Stimulated activated CD4-positive, alpha-beta T cell treated with anti-CD3 and anti-CD28 coated beads, Interleukin-4, amount 100 ng/mL, for 1 hour (primary cell): ENCODE measurements around the gene APOLD1.
"Not testable (repeated sequence)": the region's sequence is repeated elsewhere in the genome, so short reads cannot be mapped to it uniquely, and the experiment has no call there.

Experiments used
- DNase-seq: peaks from one replicate; pipeline ENCODE4 v3.0.0-alpha.2; 2020

Gene APOLD1

DNA sequence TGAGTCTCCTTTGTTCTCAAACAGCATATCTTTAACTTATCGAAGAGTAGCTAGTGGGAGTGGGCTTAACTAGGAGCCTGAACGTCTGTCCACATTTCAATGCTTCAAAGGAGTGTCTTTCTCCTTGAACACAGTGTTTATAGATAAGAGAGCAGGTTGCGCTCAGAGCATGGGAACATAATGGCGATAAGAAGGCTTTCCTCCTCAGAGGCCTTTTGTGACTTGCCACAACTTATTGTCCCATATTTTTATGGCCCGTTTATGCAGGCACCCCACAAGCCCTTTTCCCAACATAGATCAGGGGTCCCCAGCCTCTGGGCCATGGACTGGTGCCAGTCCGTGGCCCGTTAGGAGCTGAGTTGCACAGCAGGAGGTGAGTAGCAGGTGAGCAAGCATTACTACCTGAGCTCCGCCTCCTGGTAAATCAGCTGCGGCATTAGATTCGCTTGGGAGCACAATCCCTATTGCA, 25.1 kb downstream of the APOLD1 start:
- DNase-seq, result no peak

DNA sequence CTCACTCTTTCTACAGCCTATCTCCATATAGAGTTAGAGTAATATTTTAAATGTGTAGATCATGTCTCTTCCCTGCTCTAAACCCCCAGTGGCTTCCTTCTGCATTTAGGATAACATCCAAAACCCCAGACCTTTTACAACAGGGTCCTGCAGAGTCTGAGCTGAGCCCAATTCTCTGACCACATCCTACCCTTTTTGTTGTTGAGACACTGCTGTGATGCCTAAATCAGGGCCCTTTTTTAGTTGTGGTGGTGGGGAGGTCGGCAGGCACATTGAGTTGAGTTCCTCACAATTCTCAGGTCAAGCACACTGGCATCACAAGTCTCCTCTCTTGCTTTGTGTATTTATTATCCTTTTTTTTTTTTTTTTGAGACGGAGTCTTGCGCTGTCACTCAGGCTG, 25.9 kb downstream of the APOLD1 start:
- no peak for DNase-seq

DNA sequence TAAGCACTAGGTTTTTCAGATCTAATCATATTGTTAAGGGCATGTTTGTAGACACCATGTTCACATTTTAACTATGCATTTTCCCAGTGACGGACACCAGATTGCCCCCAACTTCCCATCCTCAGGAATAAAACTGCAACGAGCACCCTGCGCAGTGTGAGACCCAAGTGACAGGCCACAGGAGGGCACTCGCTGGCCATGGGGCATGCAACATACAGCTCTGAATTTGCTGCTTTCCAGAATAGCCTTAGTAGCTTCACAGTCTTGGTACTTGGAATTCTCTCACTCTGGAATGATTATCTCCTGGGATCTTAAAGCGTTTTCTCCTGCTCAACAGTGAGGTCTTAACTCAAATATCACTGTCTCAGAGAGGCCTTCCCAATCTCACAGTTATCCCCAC, 26.7 kb downstream of the APOLD1 start:
- no peak for DNase-seq

DNA sequence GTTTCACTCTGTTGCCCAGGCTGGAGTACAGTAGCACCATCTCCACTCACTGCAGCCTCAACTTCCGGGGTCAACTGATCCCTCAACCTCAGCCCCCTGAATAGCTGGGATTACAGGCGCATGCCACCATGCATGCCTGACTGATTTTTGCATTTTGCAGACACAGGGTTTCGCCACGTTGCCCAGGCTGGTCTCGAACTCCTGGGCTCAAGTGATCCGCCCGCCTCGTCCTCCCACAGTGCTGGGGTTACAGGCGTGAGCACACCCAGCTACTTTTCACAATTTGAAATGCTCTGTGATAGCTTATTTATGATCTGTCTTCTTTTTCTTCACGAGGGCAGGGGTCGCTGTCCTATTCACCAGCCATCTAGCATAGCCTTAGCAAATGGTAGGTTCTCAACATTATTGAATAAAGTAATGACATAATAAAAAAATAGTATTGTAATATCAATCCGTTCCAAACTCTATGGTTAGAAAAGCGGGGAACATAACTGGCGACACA, 27.2 kb downstream of the APOLD1 start:
- DNase-seq, result no peak

DNA sequence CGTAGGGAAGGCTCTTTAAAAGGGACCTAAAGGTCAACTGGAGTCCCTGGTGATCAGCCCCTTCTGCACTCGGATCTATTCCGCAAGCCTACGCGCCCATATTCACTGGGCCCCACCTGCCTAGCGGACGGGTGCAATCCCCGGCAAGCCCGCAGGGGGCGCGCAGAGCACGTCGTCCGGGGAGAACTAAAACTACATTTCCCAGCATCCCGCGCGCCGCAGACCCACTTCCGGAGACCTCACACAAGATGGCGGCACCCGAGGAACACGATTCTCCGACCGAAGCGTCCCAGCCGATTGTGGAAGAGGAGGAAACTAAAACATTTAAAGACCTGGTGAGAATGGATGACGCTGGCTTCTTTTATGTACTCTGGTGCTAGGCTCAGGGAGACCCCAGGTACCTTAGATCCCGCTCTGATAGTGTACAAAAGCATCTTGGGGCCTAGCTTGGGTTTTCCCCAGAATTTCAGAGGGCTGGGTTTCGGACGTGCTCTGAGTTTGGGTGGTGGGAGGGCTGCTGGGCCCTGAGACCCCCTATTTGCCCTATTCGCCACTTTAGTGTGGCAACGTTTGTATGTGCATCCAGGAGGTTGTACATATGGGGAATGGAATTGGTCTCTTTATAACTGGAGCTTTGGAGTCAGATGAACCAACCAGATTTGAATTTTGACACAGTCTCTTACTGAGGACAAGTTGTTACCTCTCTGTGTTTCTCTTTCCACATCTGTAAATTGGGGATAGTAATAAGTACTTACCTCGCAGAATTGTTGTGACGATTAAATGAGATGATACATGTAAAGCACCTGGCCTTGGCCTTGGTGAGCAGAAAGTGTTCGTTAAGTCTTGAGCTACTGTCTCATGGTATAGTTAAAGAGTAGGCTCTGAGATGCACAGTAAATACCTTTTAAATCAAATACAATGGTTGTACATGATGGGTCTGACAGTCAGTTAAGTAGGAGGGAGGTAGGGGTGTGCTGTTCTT, 28.0 kb downstream of the APOLD1 start, which contains the start of gene DDX47:
Gene DDX47, plus strand, starts transcription at position 227 of the 982 bp plus-strand sequence. Its CDS starts 22 bp downstream, at position 249.
- DNase-seq, result peak; percentile 99

DNA sequence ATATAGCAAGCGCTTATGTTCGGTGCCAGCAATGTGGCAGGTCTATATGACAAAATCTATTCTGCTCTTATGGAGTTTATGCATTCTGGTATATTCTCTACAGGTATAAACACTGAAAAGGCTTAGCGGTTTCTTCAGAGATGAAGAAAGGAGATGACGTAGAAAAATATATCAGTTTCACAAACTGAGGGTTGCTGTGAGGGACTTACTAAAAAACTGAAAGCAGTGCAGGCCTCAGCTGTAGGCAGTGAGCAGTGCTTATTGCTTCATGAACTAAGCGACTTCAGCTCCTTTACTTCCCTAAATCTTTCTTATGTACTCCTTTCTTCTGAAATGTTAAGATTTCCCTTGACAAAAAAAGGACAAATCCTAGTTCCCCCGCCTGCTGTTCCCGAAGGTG, 32.2 kb downstream of the APOLD1 start:
- DNase-seq, result no peak

DNA sequence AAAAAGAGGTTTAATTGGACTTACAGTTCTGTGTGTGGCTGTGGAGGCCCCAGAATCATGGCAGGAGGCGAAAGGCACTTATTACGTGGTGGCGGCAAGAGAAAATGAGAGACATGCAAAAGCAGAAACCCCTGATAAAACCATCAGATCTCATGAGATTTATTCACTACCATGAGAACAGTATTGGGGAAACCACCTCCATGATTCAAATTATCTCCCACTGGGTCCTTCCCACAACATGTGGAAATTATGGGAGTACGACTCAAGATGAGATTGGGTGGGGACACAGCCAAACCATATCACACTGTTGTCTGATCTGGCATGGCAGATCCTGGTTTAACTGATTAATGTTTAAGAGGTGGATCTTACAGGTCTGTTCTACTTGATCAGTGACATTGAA, 33.2 kb downstream of the APOLD1 start:
- DNase-seq, result no peak

DNA sequence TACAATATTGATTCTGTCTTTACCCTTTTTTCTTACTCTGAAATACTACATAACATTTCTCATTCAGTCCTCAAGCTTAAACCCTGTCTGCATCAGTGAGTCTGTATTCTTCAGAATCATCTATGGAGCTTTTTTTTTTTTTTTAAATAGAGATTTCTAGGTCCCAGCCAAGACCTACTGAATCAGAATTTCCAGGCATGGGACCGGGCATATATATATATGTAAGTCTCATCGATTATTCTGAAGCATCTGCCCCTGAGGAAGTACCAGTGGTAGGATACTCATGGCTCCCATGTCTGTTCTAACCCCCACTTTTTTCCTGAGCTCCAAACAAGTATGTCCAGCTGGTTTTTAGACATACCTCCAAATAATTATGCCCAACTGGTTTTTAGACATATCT, 33.8 kb downstream of the APOLD1 start:
- no peak for DNase-seq

DNA sequence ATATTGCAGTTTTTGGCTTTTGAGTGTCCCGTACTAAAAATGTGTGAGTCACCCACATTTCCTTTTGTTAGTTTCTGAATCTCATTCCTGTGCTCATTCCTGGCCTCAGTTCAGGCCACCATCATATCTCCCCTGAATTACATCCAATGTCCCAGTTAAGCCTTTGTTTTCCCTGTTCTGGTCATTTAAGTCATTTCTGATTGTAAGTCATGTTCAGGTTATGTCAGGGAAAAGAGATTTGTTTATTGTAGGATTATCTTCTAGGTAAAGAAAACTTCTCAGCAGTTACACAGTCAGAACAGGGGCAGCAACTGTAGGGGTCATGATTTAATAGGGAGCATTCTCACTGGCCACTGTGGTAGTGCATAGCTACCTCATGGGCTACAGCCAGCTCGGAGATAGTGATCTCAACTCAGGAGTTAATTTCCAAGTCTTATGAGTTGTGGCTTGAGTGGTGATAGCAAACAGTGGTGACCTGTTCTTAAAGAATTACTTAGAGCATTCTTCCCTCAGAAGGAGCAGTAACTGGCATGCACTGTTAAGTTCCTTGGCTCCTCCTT, 34.4 kb downstream of the APOLD1 start:
- no peak for DNase-seq

DNA sequence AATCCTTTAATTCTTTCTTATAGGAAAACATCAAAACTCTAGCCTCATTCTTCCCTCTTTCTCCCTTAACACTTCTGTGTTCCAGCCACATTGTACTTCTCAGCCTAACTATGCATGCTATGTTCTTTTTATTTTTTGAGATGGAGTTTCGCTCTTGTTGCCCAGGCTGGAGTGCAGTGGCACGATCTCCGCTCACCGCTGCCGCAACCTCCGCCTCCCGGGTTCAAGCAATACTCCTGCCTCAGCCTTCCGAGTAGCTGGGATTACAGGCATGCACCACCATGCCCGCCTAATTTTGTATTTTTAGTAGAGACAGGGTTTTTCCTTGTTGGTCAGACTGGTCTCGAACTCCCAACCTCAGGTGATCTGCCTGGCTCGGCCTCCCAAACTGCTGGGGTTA, 34.9 kb downstream of the APOLD1 start:
- DNase-seq, result not testable (repeated sequence)

DNA sequence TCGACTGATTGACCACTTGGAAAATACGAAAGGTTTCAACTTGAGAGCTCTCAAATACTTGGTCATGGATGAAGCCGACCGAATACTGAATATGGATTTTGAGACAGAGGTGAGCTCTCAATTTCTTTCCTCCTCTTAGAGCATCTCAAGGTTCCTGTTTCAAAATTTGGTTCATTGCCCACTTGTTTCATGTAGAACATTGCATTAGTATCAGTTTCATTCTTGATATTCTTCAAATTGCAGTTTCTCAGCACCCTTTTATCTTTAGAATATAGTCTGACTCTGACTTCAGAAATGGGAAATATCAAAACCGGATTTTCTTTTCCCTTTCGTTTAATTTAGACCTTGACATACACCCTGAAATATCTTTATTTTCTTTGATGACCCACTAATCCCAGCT, 36.5 kb downstream of the APOLD1 start:
- no peak for DNase-seq

DNA sequence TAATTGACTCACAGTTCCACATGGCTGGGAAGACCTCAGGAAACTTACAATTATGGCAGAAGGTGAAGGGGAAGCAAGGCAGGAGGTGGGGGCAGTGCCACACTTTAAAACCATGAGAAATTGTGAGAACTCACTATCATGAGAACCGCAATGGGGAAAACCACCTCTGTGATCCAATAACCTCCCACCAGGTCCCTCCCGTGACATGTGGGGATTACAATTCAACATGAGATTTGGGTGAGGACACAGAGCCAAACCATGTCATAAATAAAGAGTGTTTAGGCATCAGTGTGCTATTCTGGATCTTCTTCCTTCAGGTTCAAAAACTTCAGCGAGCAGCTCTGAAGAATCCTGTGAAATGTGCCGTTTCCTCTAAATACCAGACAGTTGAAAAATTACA, 37.4 kb downstream of the APOLD1 start:
- no peak for DNase-seq

DNA sequence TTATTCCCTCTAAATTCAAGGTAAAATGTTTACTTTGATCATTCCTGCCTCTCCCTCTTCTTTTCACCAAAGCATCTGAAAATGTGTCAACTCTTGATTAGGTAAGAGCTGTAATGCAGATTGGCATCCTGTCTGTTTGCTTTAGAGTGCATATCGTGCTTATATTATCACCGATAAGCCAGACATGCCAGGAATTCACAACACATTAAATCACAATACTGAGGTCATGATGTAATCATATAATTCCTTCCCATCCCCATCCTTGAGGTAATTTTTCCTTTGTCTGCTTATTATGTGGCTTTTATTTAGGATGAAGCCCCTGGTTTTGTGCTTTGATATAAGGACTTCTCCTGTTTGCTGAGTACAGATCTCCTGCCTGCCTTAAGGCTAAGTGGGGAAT, 37.8 kb downstream of the APOLD1 start:
- no peak for DNase-seq

DNA sequence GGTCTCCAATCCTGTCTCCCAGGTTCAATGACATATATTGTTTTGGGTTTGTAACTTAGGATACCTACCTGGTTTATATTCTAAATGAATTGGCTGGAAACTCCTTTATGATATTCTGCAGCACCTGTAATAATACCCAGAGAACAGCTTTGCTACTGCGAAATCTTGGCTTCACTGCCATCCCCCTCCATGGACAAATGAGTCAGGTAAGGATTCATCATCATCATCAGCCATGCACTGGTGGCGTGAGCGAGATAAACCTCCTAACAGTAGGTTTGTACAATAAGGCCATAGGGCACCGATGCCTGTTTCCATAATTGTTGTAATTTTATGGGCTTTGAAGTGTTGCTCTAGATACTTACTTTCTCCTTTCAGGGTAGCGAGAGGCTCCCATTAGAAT, 38.4 kb downstream of the APOLD1 start:
- no peak for DNase-seq

DNA sequence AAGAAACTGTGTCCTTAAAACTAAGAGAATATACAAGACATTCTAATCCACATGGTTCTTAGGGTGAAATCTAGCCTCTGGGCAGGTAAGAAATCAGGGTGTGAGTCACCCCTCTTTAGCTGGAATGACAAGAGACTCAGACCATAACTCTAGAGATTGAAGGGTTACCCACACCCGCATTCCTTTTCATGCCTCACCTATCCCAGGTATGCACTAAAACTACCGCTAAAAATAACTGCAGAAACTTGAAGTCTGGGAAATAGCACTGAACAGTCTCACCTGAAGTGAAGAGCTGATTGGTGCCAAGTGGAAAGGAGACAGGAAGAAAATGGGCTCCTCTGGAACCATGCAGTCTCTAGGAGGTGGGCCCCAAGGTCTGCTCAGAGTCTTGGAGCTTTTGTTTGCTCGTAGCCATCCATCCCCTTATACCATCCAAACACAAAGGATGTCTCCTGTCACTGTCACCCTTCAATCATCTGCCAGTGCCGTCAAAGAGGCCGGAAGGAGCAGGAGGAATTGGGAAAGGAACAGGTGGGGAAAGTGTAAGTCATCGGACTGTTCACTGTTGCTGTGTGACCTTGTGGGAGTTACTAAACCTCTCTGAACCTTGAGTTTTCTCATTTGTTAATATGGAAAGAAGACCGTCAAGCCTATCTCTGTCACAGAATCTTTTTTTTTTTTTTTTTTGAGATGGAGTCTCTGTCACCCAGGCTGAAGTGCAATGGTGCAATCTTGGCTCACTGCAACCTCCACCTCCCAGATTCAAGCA, 50.1 kb downstream of the APOLD1 start:
- DNase-seq, result no peak

DNA sequence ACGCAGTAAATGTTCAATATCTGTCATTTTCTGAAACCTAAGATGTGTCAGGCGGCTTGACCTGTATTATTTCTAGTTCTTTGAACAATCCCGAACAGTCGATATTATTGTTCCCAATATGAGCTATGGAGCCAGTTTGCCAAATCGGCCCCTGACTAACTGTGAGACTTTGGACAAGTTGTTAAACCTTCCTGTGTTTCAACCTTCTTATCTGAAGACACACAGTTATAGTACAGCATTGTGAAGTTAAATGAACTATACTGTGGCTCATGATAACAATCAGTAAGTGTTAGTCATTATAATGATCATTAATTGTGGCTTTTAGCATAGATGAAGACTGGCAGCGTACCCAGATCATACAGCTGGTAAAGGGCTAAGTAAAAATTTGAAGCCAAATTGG, 51.1 kb downstream of the APOLD1 start:
- no peak for DNase-seq

DNA sequence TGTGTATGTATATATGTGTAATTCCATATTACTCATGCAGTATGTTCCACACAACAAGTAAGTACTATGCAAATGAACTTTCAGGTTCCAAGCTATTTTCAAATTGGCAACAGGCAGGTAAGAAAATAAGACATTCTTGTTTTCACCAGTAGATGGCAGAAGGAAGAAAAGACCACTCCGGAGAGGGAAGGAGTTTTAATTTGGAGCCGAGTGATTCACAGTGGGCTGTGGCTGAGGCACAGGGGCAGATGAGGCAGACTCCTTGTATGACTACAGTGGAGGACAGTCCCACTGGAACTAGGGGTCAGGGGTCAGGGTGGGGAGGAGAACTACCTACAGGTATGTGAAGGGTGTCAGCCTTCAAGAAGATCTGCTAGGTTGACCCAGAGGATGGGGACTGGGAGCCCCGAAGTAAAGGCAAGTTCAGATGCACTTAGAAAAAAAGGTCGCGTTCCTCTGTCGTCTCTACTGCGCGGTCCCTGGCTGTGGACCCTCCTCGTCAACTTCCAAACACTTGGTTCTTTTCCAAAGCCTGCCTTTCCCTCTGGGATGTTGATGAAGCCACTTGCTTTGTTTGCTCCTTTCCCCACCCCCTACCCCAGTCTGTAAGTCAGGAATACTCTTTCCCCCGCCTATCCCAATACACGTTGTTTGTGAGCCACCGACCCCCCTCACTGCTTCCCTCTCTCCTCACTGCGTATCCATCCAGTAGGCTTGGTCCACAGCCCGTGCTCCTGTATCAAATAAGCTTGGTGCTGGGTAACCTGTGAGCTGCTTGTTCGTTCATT, 51.8 kb downstream of the APOLD1 start:
- peak; percentile 41 for DNase-seq

DNA sequence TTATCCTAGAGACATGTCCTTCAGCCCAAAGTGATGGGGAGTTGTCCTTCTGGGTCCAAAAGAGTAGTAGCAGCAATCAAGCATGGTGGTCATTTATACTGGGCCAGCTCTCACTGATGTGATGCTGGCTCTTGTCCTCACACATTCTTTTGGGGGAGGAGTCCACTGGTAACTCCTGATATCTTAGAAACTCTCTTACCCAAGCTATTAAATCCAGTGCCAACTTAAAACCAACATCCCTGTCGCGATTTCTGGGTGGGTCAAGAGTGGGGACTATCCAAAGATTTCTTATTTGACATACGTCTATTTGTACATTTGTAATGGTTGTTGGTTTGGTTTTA, 52.3 kb downstream of the APOLD1 start:
- no peak for DNase-seq

DNA sequence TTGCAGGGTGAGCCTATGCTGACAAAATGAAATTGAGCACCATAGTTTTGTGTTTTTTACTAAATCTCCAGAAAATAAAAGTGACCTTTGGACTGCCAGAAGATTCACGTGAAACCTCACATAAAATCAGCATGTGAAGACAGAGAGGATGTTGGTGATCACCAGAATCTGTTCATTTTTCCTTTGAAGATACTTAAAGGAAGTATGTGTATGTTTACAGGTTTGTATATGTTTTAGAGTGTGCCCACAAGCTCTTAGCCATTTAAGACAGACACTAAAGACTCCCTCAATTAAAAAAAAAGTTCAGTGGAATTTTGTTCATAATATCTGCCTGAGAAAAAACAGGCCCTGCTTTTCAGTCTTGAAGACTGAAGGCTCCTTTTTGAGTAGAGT, 53.5 kb downstream of the APOLD1 start:
- no peak for DNase-seq

DNA sequence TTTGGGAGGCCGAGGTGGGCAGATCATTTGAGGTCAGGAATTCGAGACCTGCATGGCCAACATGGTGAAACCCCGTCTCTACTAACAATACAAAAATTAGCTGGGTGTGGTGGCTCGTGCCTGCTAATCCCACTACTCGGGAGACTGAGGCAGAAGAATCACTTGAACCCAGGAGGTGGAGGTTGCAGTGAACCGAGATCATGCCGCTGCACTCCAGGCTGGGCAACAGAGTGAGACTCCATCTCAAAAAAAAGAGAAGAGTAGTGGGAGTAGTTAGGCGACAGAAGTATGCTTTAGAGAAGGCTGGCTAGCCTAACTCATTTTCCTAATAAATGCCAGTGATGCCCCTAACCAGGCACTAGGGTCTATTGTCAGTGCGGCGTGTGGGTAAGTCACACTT, 54.0 kb downstream of the APOLD1 start:
- not testable (repeated sequence) for DNase-seq

DNA sequence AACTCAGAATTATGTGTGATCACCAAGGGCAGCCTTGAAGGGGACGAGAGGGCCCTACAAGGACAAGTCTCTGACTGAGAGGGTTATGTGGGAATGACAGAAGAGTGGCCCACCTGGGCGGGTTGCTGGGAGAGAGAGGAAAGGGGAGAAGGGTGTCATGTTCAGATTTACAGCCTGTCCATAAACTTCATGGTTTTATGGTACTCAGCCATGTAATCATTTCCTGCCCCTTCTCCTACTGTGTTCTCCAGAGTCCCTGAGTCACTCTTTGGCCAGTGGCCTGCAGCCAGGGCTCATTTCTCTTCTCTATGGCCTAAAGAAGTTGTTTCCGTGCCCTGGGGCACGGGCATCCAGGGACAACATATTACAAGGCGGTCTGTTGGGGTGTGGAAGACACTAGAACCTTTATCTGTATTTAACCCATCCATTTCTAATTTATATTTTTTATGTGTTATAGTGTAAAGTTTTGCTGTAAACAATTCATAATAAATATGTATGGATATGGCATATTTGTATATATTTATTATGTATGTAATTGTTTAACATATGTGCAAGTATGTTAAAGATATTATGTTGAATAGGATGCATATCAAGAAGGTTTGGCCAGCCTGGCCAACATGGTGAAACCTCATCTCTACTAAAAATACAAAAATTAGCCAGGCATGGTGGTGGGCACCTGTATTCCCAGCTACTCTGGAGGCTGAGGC, 54.6 kb downstream of the APOLD1 start:
- DNase-seq, result no peak

DNA sequence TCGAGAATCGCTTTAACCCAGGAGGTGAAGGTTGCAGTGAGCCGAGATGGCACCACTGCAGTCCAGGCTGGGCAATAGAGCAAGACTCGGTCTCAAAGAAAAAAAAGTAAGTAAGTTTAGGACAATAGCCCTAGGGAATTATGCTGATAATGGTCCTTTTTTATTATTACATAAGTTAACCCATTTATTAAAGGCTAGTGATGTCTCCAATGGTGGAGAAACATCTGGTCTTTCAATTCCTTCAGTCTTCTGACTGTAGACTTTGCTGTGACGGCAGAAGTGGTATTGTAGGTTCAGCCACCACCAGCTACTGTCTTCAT, 55.1 kb downstream of the APOLD1 start:
- no peak for DNase-seq
